ENCODE data around the gene CTIF.

Gene CTIF

GRCh38 chr18:48605408-48605845 is 66.6 kb downstream of the CTIF start:
- no peak for DNase-seq

DNA sequence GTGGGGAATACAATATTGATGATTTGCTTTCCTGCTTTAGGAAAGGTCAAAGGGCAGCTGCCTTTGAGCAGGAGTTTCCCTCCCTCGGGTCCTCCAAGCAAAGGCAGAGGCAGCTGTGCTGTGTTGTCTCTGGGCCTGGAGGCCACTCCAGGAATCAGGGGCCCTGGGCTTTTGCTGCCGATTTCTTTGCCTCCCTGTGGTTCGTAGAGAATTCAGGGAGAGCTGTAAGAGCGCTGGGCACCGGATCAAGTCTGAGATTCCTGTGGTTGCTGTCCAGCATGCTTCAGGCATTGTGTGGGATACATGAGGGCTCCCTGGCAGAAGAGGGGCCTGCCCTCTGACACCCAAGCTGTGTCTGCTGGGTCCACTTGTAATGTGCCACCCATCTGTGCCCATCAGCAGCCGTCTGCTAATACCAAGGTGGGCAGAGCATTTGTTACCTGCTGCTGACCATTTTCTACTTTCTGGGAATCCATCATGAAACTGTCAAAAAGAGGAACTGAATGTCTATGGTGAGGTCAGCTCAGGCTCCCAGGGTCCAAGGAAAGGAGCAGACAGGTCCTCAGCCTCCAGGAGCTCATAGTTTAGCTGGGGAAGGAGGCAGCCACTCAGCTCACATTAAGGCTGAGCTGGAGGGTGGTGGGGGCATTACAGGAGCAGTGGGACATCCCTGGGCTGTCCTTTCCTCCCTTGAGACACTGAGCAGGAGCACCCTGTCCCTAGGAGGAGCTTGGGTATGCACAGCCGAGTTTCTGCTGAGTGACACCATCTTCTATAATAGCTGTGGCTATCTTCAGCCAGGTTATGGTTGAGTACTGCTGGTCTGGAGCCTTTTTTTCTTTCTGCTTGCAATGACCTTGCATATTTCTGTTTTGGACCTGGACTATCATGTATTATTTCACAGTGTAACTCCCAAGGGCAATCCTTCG is 68.5 kb downstream of the CTIF start:
- no peak for DNase-seq

GRCh38 chr18:48608581-48608980 is 69.8 kb downstream of the CTIF start:
- no peak for DNase-seq

DNA sequence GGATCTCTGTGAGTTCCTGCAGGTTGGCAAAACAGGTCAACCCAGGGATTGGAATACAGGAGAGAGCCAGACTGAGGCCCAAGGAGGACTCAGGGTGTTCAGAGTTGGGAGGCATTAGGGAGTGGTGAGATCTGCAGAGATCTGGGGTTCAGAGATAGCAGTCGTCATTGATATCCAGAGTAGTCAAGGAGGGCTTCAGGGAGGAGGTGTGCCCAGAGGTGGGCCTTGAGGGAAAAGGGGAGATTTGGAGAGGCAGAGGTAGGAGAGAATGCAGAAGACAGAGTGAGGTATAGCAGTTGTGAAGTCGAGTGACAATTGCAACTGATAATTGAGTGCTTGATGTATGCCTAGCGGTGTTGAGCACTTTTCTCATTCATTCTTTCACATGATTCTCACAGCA is 70.3 kb downstream of the CTIF start:
- DNase-seq: no peak

DNA sequence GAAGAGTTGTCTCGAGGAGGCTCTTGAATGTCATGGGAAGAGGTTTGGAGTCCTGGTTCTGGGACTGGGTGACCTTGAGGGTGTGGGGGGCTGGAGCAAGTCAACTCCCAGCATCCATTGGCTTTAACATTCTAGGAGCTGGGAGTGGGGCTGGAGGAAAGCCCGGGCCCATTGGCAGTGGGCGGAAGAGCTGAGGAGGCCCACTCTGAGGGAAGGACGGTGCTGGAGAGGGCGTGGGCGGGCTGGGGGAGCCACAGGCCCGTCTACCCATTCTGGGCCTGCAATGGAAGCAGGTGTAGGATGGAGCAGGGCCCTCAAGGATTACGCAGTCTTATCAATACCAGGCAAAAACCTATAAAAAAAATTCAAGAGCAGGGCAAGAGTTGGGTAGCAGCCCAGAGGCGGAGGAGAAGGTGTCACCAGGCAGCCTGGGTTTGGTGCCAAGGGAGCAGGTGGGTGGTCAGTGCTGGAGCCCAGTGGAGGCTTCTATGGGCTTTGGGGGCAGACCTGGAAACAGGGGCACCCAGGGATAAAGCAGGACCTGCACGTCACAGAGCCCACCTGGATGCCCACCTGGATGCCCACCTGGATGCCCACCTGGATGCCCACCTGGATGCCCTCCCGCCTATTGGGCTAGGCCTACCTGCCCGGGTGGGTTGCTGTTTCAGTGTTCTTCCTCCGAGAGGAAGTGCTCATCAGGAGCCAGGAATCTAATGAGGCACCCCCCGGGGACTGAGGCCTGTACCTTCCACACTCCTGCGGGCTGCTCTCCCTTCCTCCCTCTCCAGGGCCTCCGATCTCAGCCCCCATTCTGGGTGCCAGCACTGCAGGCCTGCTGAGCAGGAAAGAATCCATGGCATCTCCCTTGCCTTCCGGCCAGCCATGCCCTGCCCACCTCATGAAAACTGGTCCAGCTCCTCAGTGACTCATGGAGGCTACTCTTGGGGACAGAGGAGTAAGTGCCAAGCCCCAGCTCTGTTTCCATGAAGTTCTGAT is 71.3 kb downstream of the CTIF start:
- no peak for DNase-seq

- DNase-seq: no peak
Measured at GRCh38 chr18:48611203-48611602, 72.4 kb downstream of the CTIF start.

DNA sequence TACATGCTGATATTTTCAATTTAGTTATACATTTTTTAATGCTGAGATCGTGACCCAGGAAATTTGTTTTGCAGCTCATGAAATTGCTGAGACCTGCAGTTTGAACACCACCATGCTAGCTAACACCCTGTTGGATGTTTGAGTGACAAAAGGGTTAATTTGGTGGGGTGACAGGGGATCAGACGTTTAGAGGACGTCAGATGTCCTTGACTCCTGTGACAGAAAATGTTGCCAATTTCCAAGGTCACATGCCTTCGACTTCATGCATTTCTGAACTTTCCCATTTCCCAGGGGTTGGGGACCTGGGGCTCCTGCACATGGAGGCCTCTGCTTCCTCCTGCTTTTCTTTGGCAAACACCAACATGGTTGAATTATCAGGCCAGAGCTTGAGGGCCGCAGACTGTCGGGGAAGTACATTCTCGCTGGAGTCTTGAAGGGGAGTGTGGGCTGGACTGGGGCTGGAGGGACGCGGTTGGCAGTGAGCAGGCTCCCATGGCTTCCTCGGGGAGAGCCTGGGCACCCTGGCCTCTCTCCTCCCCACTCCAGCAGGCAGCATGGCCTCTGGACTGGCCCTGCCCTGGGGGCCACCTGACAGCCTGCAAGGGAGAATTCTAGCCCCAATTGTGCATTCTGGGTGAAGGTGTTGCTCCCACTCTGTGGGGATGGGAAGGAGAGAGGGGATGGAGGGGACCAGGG is 73.1 kb downstream of the CTIF start:
- DNase-seq: no peak

DNA sequence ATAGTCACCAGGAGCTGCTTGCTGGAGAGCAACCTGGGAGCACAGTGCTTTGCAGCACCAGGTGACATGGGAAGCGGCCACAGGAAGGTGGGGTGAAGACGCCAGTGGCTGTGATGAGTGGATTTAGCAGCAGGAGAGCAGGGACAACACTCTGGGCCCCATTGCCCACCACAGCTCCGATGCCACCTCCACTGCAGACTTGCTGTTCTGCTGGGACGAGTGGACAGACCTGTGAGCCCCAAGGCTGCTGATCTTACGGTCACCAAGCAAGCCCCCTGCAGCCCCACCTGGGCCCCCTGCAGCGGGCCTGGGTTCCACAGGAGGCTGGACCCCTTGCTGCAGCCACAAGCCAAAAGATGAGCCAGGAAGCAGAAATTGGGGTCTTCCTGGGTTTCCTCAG is 73.7 kb downstream of the CTIF start:
- DNase-seq: no peak

DNA sequence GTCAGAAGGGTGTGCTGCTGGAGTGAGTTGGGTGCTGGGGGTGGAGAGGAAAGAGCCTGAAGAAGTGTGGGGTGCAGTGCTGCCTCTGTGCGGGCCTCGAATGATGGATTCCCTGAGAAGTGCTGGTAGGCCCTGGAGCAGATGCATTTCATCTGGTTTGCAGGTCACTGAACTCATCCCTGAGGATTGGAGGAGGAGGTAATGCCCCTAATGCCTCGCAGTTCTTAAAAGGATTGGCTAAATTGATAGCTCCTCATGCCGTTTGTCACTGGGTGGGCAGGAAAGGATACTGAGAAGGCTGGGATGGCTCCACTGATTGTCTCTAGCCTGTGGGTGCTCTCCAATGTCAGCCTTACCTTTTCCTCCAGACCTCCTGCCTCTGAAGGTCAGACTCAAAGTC is 74.1 kb downstream of the CTIF start:
- no peak for DNase-seq

GRCh38 chr18:48613589-48614404 is 75.0 kb downstream of the CTIF start:
- no peak for DNase-seq

DNA sequence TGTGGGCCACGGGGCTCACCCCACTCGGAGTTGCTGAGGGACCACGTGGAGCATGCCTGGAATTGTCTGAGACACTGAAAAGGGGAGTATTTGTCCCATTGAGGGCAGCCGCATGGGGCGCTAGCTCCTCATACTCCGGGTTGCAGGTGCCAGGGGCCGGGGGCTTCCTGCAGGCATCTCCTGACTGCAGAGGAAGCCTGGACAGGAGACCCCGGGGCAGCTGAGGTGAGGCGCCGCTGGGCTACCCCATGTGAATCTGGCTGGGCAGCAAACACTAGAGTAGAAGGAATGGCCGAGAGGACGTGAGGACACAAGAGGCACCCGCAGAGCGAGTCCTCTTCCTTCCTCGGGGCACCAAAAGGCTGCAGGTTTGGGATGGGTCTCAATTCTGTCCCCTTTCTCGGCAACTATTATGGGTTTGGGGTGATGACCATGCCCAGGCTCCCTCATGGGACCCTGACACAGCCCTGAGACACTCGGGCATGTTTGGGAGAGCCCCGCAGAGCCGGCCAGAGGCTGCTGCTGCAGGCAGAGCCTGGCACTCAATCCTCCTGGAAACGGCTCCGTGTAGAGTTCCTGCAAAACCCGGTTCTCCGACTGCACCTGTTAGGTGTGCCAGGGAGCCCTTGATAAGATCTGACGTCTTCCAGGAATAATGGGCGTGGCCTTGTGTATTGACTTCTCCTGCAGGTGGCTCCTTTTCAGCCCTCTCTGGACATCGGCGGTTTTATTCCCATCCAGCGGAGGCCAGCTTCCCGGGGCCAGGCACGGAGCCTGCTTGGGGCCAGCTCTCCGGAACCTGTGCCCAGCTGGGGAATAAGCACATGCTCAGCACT is 77.0 kb downstream of the CTIF start:
- DNase-seq: no peak

- no peak for DNase-seq
Measured at GRCh38 chr18:48616484-48617255, 77.8 kb downstream of the CTIF start.

- DNase-seq: no peak
Measured at GRCh38 chr18:48617844-48618497, 79.1 kb downstream of the CTIF start.

DNA sequence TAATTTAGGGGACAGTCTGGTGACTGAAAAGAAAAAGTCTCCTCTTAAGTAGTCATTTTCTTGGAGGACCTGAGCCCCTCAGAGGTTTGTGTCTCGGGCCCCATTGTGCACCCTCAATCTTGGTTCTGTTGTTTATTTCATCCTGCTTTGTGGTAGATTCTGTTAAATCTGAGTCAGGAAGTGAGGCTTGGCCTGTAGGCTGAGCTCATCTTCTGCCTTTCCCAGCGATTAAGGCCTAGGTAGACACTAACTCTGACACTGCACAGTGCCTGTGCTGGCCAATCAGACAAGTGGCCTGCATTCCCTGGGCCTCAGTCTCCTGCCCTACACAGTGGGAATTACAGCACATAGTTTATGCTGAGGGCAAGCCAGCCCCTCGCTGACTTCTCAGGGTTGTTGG is 80.2 kb downstream of the CTIF start:
- DNase-seq: no peak

DNA sequence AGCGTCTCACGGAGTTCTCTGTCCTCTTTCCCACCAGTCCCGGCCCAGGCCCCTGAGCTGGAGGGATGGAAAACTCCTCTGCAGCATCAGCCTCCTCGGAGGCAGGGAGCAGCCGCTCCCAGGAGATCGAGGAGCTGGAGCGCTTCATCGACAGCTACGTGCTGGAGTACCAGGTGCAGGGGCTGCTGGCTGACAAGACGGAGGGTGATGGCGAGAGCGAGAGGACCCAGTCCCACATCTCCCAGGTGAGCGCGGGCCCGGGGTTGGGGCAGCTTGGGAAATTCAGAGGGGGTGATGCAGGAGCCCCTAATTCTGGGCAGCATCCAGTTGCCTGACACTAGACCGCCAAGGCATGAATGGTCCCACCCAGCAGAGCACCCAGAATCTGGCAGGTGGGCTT is 80.7 kb downstream of the CTIF start:
- no peak for DNase-seq

GRCh38 chr18:48620071-48620470 is 81.2 kb downstream of the CTIF start:
- no peak for DNase-seq

- DNase-seq: no peak
Measured at GRCh38 chr18:48621240-48621639, 82.4 kb downstream of the CTIF start.

DNA sequence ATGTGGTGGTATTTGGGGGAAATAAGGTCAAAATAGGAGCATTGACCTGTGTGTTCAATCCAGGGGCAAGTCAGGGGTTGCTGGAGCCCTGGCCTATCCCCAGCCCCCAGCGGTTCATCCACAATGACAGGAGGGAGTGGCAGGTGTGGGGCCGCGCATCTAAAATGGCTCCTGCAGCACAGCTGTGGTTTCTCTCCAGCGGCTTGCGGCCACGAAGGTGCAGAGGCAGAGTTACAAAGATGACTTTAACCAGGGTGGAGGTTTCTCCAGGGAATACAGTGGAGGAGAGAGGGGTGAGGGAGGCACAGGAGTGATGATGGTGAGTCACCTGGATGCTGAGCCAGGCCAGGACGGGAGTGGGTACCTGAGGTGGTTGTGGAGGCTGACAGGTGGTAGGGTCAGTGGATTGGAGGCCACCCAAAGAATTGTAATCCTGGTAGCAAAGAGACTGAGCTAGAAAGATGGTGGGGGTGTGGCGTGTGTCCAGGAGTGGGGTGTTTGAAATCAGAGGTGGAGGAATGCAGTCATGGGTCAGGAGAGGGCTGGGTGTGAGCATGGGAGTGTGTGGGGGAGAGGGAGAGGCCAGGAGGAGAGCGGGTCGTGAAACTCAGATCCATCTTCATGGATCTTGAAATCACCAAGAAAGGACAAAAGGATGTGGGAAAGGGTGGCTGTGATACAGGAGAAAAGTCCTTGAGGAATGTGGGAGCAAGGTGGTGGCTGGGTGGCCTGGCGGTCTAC is 83.2 kb downstream of the CTIF start:
- DNase-seq: no peak

- DNase-seq: no peak
Measured at GRCh38 chr18:48622911-48623431, 84.1 kb downstream of the CTIF start.

All from activated gamma-delta T cell treated with Interleukin-2 at 50 U/mL for 16 hours (primary cell).